WERI-Rb-1 (cell line): ENCODE results near the gene HOXB6.

ENCODE experiments used
- DNase-seq: peaks from one replicate; pipeline ENCODE4 v3.0.0-alpha.2; 2020
- H3K27ac ChIP-seq: fragments of 250-450 bp; sonication (Bioruptor Pico); 2 replicates; pipeline ENCODE4 v1.5.1; 2020; ENCODE audit warnings: mild to moderate bottlenecking, moderate library complexity
- H3K27me3 ChIP-seq: fragments of 250-450 bp; sonication (Bioruptor Pico); 2 replicates; pipeline ENCODE4 v1.5.1; 2021; ENCODE audit warnings: mild to moderate bottlenecking, low read depth, moderate library complexity; ENCODE audit not compliant: insufficient read depth, severe bottlenecking
- H3K36me3 ChIP-seq: fragments of 250-450 bp; sonication (Bioruptor Pico); 2 replicates; pipeline ENCODE4 v1.5.1; 2020; ENCODE audit warnings: mild to moderate bottlenecking, moderate library complexity
- H3K4me3 ChIP-seq: 2 replicates; pipeline ENCODE4 v1.5.1; 2011; ENCODE audit warnings: low read depth, mild to moderate bottlenecking, control low read depth, low read length
- H3K9me3 ChIP-seq: fragments of 250-450 bp; sonication (Bioruptor Pico); 2 replicates; pipeline ENCODE4 v1.5.1; 2021; ENCODE audit warnings: mild to moderate bottlenecking, moderate library complexity; ENCODE audit not compliant: severe bottlenecking
- CTCF ChIP-seq: IDR thresholded peaks from 2 replicates; pipeline ENCODE4 v1.5.1; 2011; ENCODE audit warnings: low read depth, mild to moderate bottlenecking, control low read depth, inconsistent platforms, low read length

The HOXB6 gene

GRCh38 chr17:48592057-48592514 is 12.7 kb downstream of the HOXB6 start:
- TF ChIP-seq CTCF: no peak
- peaks cover 95% of the 10 kb centered on the region for H3K27me3 ChIP-seq
- DNase-seq: no peak
- no peaks in the 10 kb centered on the region for H3K9me3 ChIP-seq
- no peak overlapping the region for H3K4me3 ChIP-seq
- H3K36me3 ChIP-seq: no peaks in the 10 kb centered on the region
- H3K27ac ChIP-seq: no peak overlapping the region

- no peak for TF ChIP-seq CTCF
- H3K27me3 ChIP-seq: peaks cover 95% of the 10 kb centered on the region
- no peaks in the 10 kb centered on the region for H3K36me3 ChIP-seq
- no peak for DNase-seq
- H3K27ac ChIP-seq: no peak overlapping the region
- H3K4me3 ChIP-seq: no peak overlapping the region
- peaks cover 4% of the 10 kb centered on the region for H3K9me3 ChIP-seq
Measured at GRCh38 chr17:48591255-48592056, 13.3 kb downstream of the HOXB6 start.

DNA sequence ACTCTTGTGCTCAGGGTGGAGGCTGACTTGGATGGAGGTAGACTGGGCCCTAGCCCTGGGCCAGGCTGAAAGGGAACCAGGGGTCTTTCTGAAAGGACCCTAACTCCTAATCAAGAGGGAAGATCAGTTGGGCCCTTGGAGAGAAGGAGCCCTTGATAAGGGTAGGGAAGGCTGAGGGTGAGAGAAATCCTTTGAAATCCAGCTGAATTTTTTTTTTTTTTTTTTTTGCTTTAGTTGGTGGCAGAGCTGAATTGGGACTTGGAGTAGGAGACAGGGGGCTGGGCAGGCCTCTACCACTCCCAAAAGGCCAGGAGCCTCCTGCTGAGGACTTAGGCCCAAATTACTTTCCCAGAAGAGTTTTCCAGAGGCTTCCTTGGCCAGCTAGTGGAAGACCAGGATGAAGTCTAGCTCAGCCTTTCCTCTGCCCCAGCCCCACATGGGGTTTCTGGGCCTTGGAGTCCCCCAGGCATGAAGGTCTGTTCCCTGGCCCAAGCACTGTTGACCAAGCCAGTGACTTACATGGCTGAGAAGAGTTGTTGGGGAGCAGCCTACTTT is 14.1 kb downstream of the HOXB6 start:
- no peak for DNase-seq
- H3K4me3 ChIP-seq: no peak overlapping the region
- H3K27ac ChIP-seq: no peak overlapping the region
- H3K27me3 ChIP-seq: peaks cover 95% of the 10 kb centered on the region
- TF ChIP-seq CTCF: no peak
- no peaks in the 10 kb centered on the region for H3K36me3 ChIP-seq
- H3K9me3 ChIP-seq: peaks cover 6% of the 10 kb centered on the region

DNA sequence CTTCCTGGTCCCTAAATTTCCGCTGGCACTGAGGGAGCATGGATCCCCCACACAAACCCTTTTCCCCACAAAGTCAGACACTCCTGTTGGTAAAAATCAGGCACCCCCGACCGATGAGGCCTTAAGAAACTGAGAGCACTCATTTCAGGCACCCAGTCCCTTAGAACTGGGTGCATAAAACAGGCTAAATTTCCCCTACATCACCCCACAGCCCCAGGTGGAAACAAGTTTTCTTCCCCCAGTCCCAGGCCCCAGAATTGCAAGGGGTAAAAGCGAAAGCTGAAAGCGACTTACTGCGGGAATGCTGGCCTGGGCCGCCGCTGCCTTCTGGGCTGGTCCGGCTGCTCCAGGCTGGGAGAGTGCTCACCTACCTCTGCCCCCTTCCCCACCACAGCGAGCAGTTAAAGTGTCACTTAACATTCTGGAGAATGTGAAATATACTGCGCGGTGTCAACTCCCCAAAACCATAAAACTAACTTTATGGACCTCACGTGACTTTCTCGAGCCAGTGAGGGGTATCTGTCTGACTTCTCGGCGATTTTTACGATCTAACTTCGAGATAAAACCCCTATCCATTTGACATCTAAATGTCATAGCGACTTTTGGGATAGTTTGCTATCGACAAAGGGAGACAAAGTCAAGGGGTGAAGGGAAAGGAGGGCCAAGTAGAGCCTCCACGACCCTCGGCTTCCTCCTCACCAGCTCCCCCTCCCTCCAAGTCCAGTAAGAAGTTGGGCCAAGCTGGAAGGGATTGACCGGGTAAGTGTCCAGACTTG is 14.8 kb downstream of the HOXB6 start, which contains the start of gene HOXB3:
TSS of gene HOXB3 (minus strand) at position 411 of the 776 bp plus-strand sequence. CDS start 37,767 bp downstream, outside the sequence.
- no peak within 1 kb of the TSS for H3K27ac ChIP-seq
- H3K36me3 ChIP-seq: no peaks in the 10 kb centered on the region
- peaks cover 6% of the 10 kb centered on the region for H3K9me3 ChIP-seq
- H3K4me3 ChIP-seq: no peak within 1 kb of the TSS
- H3K27me3 ChIP-seq: peaks cover 95% of the 10 kb centered on the region
- TF ChIP-seq CTCF: no peak
- DNase-seq: no peak

DNA sequence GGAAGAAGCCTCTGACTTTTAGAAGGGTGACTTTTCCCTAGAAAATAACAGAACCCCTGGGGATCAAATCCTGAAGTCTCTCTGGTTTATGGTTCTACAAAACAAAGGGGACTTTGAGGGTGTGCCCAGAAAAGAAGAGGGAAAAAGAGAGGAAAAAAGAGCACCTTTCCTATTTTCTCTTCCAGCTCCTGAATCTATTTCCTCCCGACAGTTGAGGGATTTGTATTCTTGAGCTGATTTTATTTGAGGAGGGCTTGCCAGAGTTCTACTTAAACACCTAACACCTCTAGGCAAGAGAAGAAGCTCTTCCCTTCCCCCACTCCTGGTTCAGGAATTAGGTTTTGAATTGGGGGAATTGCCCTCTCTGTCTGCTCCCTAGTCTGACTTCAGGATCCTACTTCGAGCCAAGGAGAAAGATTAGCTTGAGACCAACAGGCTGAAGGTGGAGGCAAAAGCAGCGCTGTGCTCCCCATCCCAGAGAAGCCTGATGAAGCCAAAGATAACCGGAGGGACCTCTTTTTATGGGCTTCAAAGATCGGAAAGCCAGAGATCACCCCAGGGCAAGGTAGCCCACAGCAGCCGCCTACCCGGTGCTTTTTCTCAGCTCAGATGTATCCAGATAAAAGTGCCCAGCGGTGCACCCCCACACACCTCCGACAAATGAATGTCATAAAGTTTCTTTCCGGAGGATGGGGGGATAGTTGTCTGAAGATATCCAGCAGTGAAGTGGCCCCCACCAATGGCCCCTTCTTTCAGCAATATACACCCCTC is 15.5 kb downstream of the HOXB6 start:
- H3K27me3 ChIP-seq: peaks cover 94% of the 10 kb centered on the region
- no peak overlapping the region for H3K4me3 ChIP-seq
- no peak overlapping the region for H3K27ac ChIP-seq
- TF ChIP-seq CTCF: no peak
- DNase-seq: no peak
- no peaks in the 10 kb centered on the region for H3K36me3 ChIP-seq
- H3K9me3 ChIP-seq: peaks cover 6% of the 10 kb centered on the region
